HepG2 (cell line): ENCODE data around the gene AK3. TPM values are rescaled to one million over a fixed set of nuclear protein-coding genes. Genes with fewer than 3 reads are reported as not detected.
"Not testable (repeated sequence)": the region's sequence is repeated elsewhere in the genome, so short reads cannot be mapped to it uniquely, and the experiment has no call there.

Source experiments
- ATAC-seq: fragments of 200-7000 bp; cut with Tn5 transposase; 3 replicates; pipeline ENCODE4 v1.9.1; 2020; ENCODE audit warnings: mild to moderate bottlenecking, moderate library complexity
- BruUV-seq: library from RNA; stranded (reverse); fragments of 400-500 nt; replicated peaks from 2 replicates; lab custom pipeline; 2021; lab: Mats Ljungman, UMichigan
- CTCF ChIA-PET: fragments of 300-600 bp; formaldehyde crosslinking; extraction: SDS; loops from one replicate; lab custom pipeline; 2021; ENCODE audit warnings: low total read pairs, inconsistent platforms, low intra/inter-chr PET ratio; lab: Yijun Ruan, JAX
- POLR2A ChIA-PET: fragments of 350-600 bp; sonication (Branson Sonifier 250); formaldehyde crosslinking; loops from one replicate; lab custom pipeline; 2020; ENCODE audit warnings: antibody characterized with exemption, inconsistent platforms; lab: Yijun Ruan, JAX
- DNase-seq: peaks from one replicate; pipeline ENCODE4 v3.0.0-alpha.2; 2015; ENCODE audit warnings: low spot score
- FAIRE-seq: peaks from 3 replicates; lab custom pipeline; 2011; peaks lifted over from hg19 to GRCh38; lab: Jason Lieb, UNC
- H2AFZ ChIP-seq: one replicate; pipeline ENCODE4 v1.6.1; 2011; ENCODE audit warnings: low read length, inconsistent platforms
- H3K27ac ChIP-seq: fragments of 300-600 bp; 3 replicates; pipeline ENCODE4 v1.8.0; 2011; ENCODE audit warnings: mixed run types, mild to moderate bottlenecking, mixed read lengths, low read length, inconsistent platforms; ENCODE audit not compliant: insufficient read depth; ENCODE audit errors: extremely low read length
- H3K27me3 ChIP-seq, 2 experiments: fragments of 200-600 bp in 1 of 2; 2 replicates in 1 of 2; 3 replicates in 1 of 2; pipeline versions ENCODE4 v1.6.0 to v1.8.0; 2011; ENCODE audit warnings: low read length in 2 of 2, mild to moderate bottlenecking in 2 of 2, moderate library complexity in 2 of 2, inconsistent platforms in 1 of 2; ENCODE audit not compliant: insufficient read depth in 2 of 2, control insufficient read depth in 1 of 2
- H3K36me3 ChIP-seq, 2 experiments: fragments of 200-600 bp in 1 of 2; replicated peaks in 1 of 2; 2 replicates in 1 of 2; 3 replicates in 1 of 2; pipeline versions ENCODE4 v1.5.1 to v1.8.0; 2011; ENCODE audit warnings: low read length in 2 of 2, inconsistent platforms in 1 of 2; ENCODE audit not compliant: insufficient read depth in 2 of 2, control insufficient read depth in 1 of 2
- H3K4me1 ChIP-seq: 2 replicates; pipeline ENCODE4 v1.5.1; 2012; ENCODE audit warnings: low read length, inconsistent platforms; ENCODE audit not compliant: insufficient read depth
- H3K4me2 ChIP-seq: 2 replicates; pipeline ENCODE4 v1.6.0; 2011; ENCODE audit warnings: low read depth, low read length, inconsistent platforms
- H3K4me3 ChIP-seq, 3 experiments: fragments of 200-600 bp in 1 of 3; sonication (generic), shearing (Covaris generic) in 1 of 3; replicated peaks in 1 of 3; 2 replicates each; pipeline ENCODE4 v1.5.1; 2011 to 2016; ENCODE audit warnings: low read length in 3 of 3, inconsistent platforms in 2 of 3, low read depth in 2 of 3, mild to moderate bottlenecking in 2 of 3, control low read depth in 1 of 3, mixed read lengths in 1 of 3; ENCODE audit not compliant: insufficient read depth in 1 of 3
- H3K79me2 ChIP-seq: one replicate; pipeline ENCODE4 v1.6.1; 2011; ENCODE audit warnings: low read length, inconsistent platforms; ENCODE audit not compliant: insufficient read depth
- H3K9ac ChIP-seq: 2 replicates; pipeline ENCODE4 v1.6.0; 2011; ENCODE audit warnings: mild to moderate bottlenecking, low read depth, low read length, inconsistent platforms; ENCODE audit not compliant: insufficient read depth
- H3K9me3 ChIP-seq: 2 replicates; pipeline ENCODE4 v1.5.1; 2012; ENCODE audit warnings: mild to moderate bottlenecking, low read length
- H4K20me1 ChIP-seq: 2 replicates; pipeline ENCODE4 v1.6.0; 2011; ENCODE audit warnings: inconsistent platforms, mild to moderate bottlenecking, low read length, moderate library complexity; ENCODE audit not compliant: insufficient read depth
- BORCS8-MEF2B ChIP-seq: sonication (generic); formaldehyde crosslinking; IDR thresholded peaks from 2 replicates; pipeline ENCODE4 v1.8.0; 2022; ENCODE audit warnings: mild to moderate bottlenecking, missing genetic modification reagents
- DNMT3B ChIP-seq: conservative IDR thresholded peaks from 2 replicates; pipeline ENCODE4 v1.6.1; 2016; ENCODE audit warnings: missing biosample characterization, control low read depth
- ZFP36L2 ChIP-seq: sonication (generic); formaldehyde crosslinking; IDR thresholded peaks from 2 replicates; pipeline ENCODE4 v1.4.0; 2020; ENCODE audit warnings: missing genetic modification reagents
- ZNF224 ChIP-seq: sonication (generic); formaldehyde crosslinking; IDR thresholded peaks from 2 replicates; pipeline ENCODE4 v1.5.0; 2020; ENCODE audit warnings: mild to moderate bottlenecking, missing genetic modification reagents
- ZNF275 ChIP-seq: sonication (generic); formaldehyde crosslinking; IDR thresholded peaks from 2 replicates; pipeline ENCODE4 v1.8.0; 2022; ENCODE audit warnings: missing genetic modification reagents, mild to moderate bottlenecking, inconsistent platforms, borderline replicate concordance
- ZNF3 ChIP-seq: IDR thresholded peaks from 2 replicates; pipeline ENCODE4 v1.7.0; 2017; ENCODE audit warnings: inconsistent platforms
- ZNF326 ChIP-seq: sonication (generic); formaldehyde crosslinking; IDR thresholded peaks from 2 replicates; pipeline ENCODE4 v1.4.0; 2020; ENCODE audit warnings: missing genetic modification reagents, borderline replicate concordance
- ZNF816 ChIP-seq: sonication (generic); formaldehyde crosslinking; IDR thresholded peaks from 2 replicates; pipeline ENCODE4 v1.8.0; 2022; ENCODE audit warnings: missing genetic modification reagents, mild to moderate bottlenecking, borderline replicate concordance
- WGBS: methylation state at CpG from one replicate; pipeline ENCODE4 v1.1.6; 2017; ENCODE audit warnings: low lambda C conversion rate; 5-methylcytosine and 5-hydroxymethylcytosine counted together
- in situ Hi-C: cut with HindIII; loops from 2 replicates; pipeline ENCODE4 v1.10.0; 2017; ENCODE audit warnings: low pct_unique_long_range_greater_than_20kb; ENCODE audit not compliant: extremely low pct_ligation_motif_present
- intact Hi-C: fragments of 100-400 bp; cut with micrococcal nuclease; formaldehyde crosslinking; loops from one replicate; pipeline ENCODE4 v1.10.0; 2022; ENCODE audit not compliant: unreplicated experiment
- polyA plus RNA-seq, 8 experiments: library from polyadenylated mRNA; depleted of rRNA in 3 of 8; stranded (reverse) in 7 of 8; unstranded in 1 of 8; fragments of >200 nt; fragmentation: Illumina TruSeq in 4 of 8; extraction: Trizol in 4 of 8; gene quantifications; 2 replicates each; pipeline versions ENCODE4 v1.2.1 to v1.2.3, GENCODE V29; 2011 to 2016; ENCODE audit warnings: low read depth in 4 of 8, missing spikeins in 1 of 8, mixed read lengths in 1 of 8; ENCODE audit not compliant: insufficient read depth in 1 of 8
- total RNA-seq, 5 experiments: library from RNA; depleted of rRNA; stranded (reverse); fragments of >200 nt; fragmentation: Illumina TruSeq; extraction: Trizol; gene quantifications; 2 replicates each; pipeline ENCODE4 v1.2.3, GENCODE V29; 2016; ENCODE audit warnings: low read depth in 1 of 5

Gene AK3
- total and polyA plus RNA-seq, 2 of the 13 experiments (the other 11 are each of a cell fraction or from before 2014, with no cell fraction given) = 76.8 to 109 TPM

- H3K4me3 ChIP-seq = no peak overlapping the region
Observed at GRCh38 chr9:4661165-4661564, 79.8 kb downstream of the AK3 start.

GRCh38 chr9:4660665-4661064 lies 80.3 kb downstream of the AK3 start:
- H3K4me2 ChIP-seq, BruUV-seq, H3K27ac ChIP-seq, H3K9ac ChIP-seq, DNase-seq, H3K36me3 ChIP-seq, H2AFZ ChIP-seq, ATAC-seq, H4K20me1 ChIP-seq, CTCF ChIA-PET, H3K4me3 ChIP-seq, H3K27me3 ChIP-seq, in situ Hi-C loops, POLR2A ChIA-PET, H3K9me3 ChIP-seq, FAIRE-seq: not testable (repeated sequence)
- intact Hi-C loops = loop anchor here (5.0 kb wide), 1 partner anchor 37 kb away; no protein-coding TSS in a partner anchor
- 92% methylated on average over 4 of the region's 5 CpGs for WGBS
- peaks cover 57% of the 10 kb centered on the region for H3K4me1 ChIP-seq
- peaks cover 12% of the 10 kb centered on the region for H3K79me2 ChIP-seq

More at GRCh38 chr9:4661165-4661564, 79.8 kb downstream of the AK3 start:
- Histone ChIP-seq H3K27ac (no peak overlapping the region), H3K4me1 (peaks cover 62% of the 10 kb centered on the region), H3K36me3 (no peaks in the 10 kb centered on the region), H3K4me2 (no peak overlapping the region), H3K9ac (no peak overlapping the region), H2AFZ (no peak overlapping the region), H3K9me3 (no peaks in the 10 kb centered on the region), H4K20me1 (no peaks in the 10 kb centered on the region), H3K79me2 (peaks cover 12% of the 10 kb centered on the region), H3K27me3 (no peaks in the 10 kb centered on the region)
- WGBS = 92% methylated on average over 1 of the region's 1 CpG
- intact Hi-C loops = loop anchor here (5.0 kb wide), 1 partner anchor 36 kb away; no protein-coding TSS in a partner anchor
- TF ChIP-seq ZNF816 (no peak), ZNF326 (CRISPR knock-in tag) (no peak), ZNF224 (CRISPR knock-in tag) (no peak), BORCS8-MEF2B (no peak), ZNF275 (CRISPR knock-in tag) (no peak), DNMT3B (CRISPR knock-in tag) (no peak), ZNF3 (CRISPR knock-in tag) (no peak), ZFP36L2 (CRISPR knock-in tag) (no peak)
- no TSS peak for BruUV-seq
- ChIA-PET CTCF (interaction anchor here (1.0 kb wide), 1 partner anchor 19 kb away, joined by 3 read pairs; the partner anchor contains the start of gene CDC37L1), POLR2A (interaction anchor here (2.6 kb wide), 1 partner anchor 18 kb away, joined by 28 read pairs; the partner anchor contains the start of gene CDC37L1)
- in situ Hi-C loops = no loop called here
- no peak for FAIRE-seq
- no peak for DNase-seq
- no peak for ATAC-seq

Other genes starting within 250 kb of the AK3 start
- gene PLPP6, start 78.9 kb downstream of the AK3 start, total RNA-seq (2016; rRNA removed; fragmentation: Illumina TruSeq; extraction: Trizol) = 9.0 and 15.5 TPM in 2 replicates
- 12.1 and 13.1 TPM in 2 replicates for gene PLPP6, start 78.9 kb downstream of the AK3 start, polyA plus RNA-seq (2011; rRNA removed)
- gene SPATA6L, start 74.7 kb downstream of the AK3 start, total RNA-seq (2016; rRNA removed; fragmentation: Illumina TruSeq; extraction: Trizol) = 0.95 and 1.9 TPM in 2 replicates
- gene SPATA6L, start 74.7 kb downstream of the AK3 start, polyA plus RNA-seq (2011; rRNA removed) = 0.73 and 1.1 TPM in 2 replicates
- 17.0 and 21.6 TPM in 2 replicates for gene CDC37L1, start 61.6 kb downstream of the AK3 start, total RNA-seq (2016; rRNA removed; fragmentation: Illumina TruSeq; extraction: Trizol)
- gene CDC37L1, start 61.6 kb downstream of the AK3 start, polyA plus RNA-seq (2011; rRNA removed) = 5.0 and 5.5 TPM in 2 replicates
- 31.6 and 33.9 TPM in 2 replicates for gene RCL1, start 51.7 kb upstream of the AK3 start, total RNA-seq (2016; rRNA removed; fragmentation: Illumina TruSeq; extraction: Trizol)
- gene RCL1, start 51.7 kb upstream of the AK3 start, polyA plus RNA-seq (2011; rRNA removed) = 22.3 and 25.9 TPM in 2 replicates
- gene JAK2, start 244.1 kb upstream of the AK3 start, total RNA-seq (2016; rRNA removed; fragmentation: Illumina TruSeq; extraction: Trizol) = 4.1 and 5.8 TPM in 2 replicates
- 0.97 and 1.1 TPM in 2 replicates for gene JAK2, start 244.1 kb upstream of the AK3 start, polyA plus RNA-seq (2011; rRNA removed)